GM12878 (cell line): ENCODE measurements around the gene PITPNM1. TPM values are rescaled to one million over a fixed set of nuclear protein-coding genes. Genes with fewer than 3 reads are reported as not detected.

Source experiments
- ATAC-seq: fragments of 200-7000 bp; cut with Tn5 transposase; 3 replicates; pipeline ENCODE4 v1.9.1; 2020; ENCODE audit warnings: mild to moderate bottlenecking, moderate library complexity
- BruUV-seq: library from RNA; stranded (reverse); fragments of 400-500 nt; replicated peaks from 2 replicates; lab custom pipeline; 2021; lab: Mats Ljungman, UMichigan
- CTCF ChIA-PET: fragments of 300-600 bp; sonication (Branson Sonifier 250); formaldehyde crosslinking; extraction: SDS; loops from one replicate; lab custom pipeline; 2021; ENCODE audit warnings: inconsistent platforms; lab: Yijun Ruan, JAX
- POLR2A ChIA-PET: fragments of 350-600 bp; formaldehyde crosslinking; extraction: SDS; loops from one replicate; lab custom pipeline; 2021; ENCODE audit warnings: inconsistent platforms; lab: Charles Lee
- RAD21 ChIA-PET: fragments of 300-600 bp; sonication (Branson Sonifier 250); formaldehyde crosslinking; loops from one replicate; lab custom pipeline; 2023; ENCODE audit warnings: antibody characterized with exemption; ENCODE audit not compliant: unreplicated experiment; lab: Charles Lee
- SMC1A ChIA-PET: fragments of 300-600 bp; sonication (Branson Sonifier 250); formaldehyde crosslinking; loops from one replicate; lab custom pipeline; 2023; ENCODE audit not compliant: unreplicated experiment, uncharacterized antibody; lab: Charles Lee
- DNase-seq: peaks from one replicate; pipeline ENCODE4 v3.0.0-alpha.2; 2011; ENCODE audit warnings: low read depth, low spot score
- FAIRE-seq: peaks from 3 replicates; lab custom pipeline; 2011; peaks lifted over from hg19 to GRCh38; lab: Jason Lieb, UNC
- H2AFZ ChIP-seq: 2 replicates; pipeline ENCODE4 v1.6.0; 2011; ENCODE audit warnings: low read depth, low read length, control low read depth; ENCODE audit not compliant: control insufficient read depth
- H3K27ac ChIP-seq: 2 replicates; pipeline ENCODE4 v1.5.1; 2011; ENCODE audit warnings: control low read depth; ENCODE audit not compliant: control insufficient read depth, insufficient read depth
- H3K27me3 ChIP-seq, 2 experiments: replicated peaks in 1 of 2; 2 replicates each; pipeline versions ENCODE4 v1.6.0 to v1.6.1; 2011; ENCODE audit warnings: low read length in 1 of 2; ENCODE audit not compliant: control insufficient read depth in 2 of 2, insufficient read depth in 2 of 2
- H3K36me3 ChIP-seq, 2 experiments: 2 replicates each; pipeline ENCODE4 v1.5.1; 2011; ENCODE audit warnings: low read length in 1 of 2; ENCODE audit not compliant: control insufficient read depth in 2 of 2, insufficient read depth in 2 of 2
- H3K4me1 ChIP-seq: 2 replicates; pipeline ENCODE4 v1.6.1; 2011; ENCODE audit warnings: mild to moderate bottlenecking, low read length, moderate library complexity, mixed read lengths; ENCODE audit not compliant: control insufficient read depth, insufficient read depth
- H3K4me2 ChIP-seq: 2 replicates; pipeline ENCODE4 v1.6.0; 2011; ENCODE audit warnings: control low read depth; ENCODE audit not compliant: control insufficient read depth, insufficient read depth
- H3K4me3 ChIP-seq: fragments of 200-600 bp; sonication (generic); 2 replicates; pipeline ENCODE4 v1.5.1; 2016
- H3K79me2 ChIP-seq: 2 replicates; pipeline ENCODE4 v1.6.0; 2011; ENCODE audit warnings: low read length; ENCODE audit not compliant: control insufficient read depth, insufficient read depth
- H3K9ac ChIP-seq: 2 replicates; pipeline ENCODE4 v1.8.0; 2011; ENCODE audit warnings: low read length, control low read depth, mixed read lengths; ENCODE audit not compliant: control insufficient read depth, insufficient read depth
- H3K9me3 ChIP-seq: replicated peaks from 3 replicates; pipeline ENCODE4 v1.5.1; 2011; ENCODE audit warnings: mild to moderate bottlenecking, low read length; ENCODE audit not compliant: control insufficient read depth, insufficient read depth
- H4K20me1 ChIP-seq: 2 replicates; pipeline ENCODE4 v1.6.0; 2011; ENCODE audit not compliant: control insufficient read depth, insufficient read depth
- ATF7 ChIP-seq: fragments of 450-650 bp; IDR thresholded peaks from 2 replicates; pipeline ENCODE4 v1.6.1; 2016; ENCODE audit warnings: low read depth, mild to moderate bottlenecking
- CUX1 ChIP-seq: IDR thresholded peaks from 2 replicates; pipeline ENCODE4 v1.6.1; 2012; ENCODE audit warnings: improper control_type of control experiment, low read depth, low read length; ENCODE audit not compliant: insufficient replicate concordance
- EGR1 ChIP-seq, 2 experiments: IDR thresholded peaks; 1 replicate in 1 of 2; 2 replicates in 1 of 2; pipeline ENCODE4 v1.6.1; 2011 to 2012; ENCODE audit warnings: low read depth in 2 of 2, low read length in 2 of 2, borderline replicate concordance in 1 of 2, mild to moderate bottlenecking in 1 of 2, moderate library complexity in 1 of 2
- GATAD2B ChIP-seq: fragments of 450-650 bp; conservative IDR thresholded peaks from 2 replicates; pipeline ENCODE4 v1.6.1; 2017; ENCODE audit warnings: low read depth, mild to moderate bottlenecking, moderate library complexity
- KLF5 ChIP-seq: fragments of 450-650 bp; IDR thresholded peaks from 2 replicates; pipeline ENCODE4 v1.6.1; 2014; ENCODE audit warnings: mild to moderate bottlenecking; ENCODE audit not compliant: partially characterized antibody
- MAX ChIP-seq: IDR thresholded peaks from 2 replicates; pipeline ENCODE4 v1.6.1; 2012; ENCODE audit warnings: low read depth, low read length, improper control_type of control experiment
- NKRF ChIP-seq: fragments of 450-650 bp; conservative IDR thresholded peaks from 2 replicates; pipeline ENCODE4 v1.6.1; 2017; ENCODE audit warnings: mild to moderate bottlenecking, moderate library complexity
- RFX5 ChIP-seq: IDR thresholded peaks from 2 replicates; pipeline ENCODE4 v1.6.1; 2011; ENCODE audit warnings: low read depth, low read length, improper control_type of control experiment
- SIX5 ChIP-seq: IDR thresholded peaks from 2 replicates; pipeline ENCODE4 v1.6.1; 2011; ENCODE audit warnings: mild to moderate bottlenecking, low read depth, low read length, moderate library complexity; ENCODE audit not compliant: severe bottlenecking
- SP1 ChIP-seq: IDR thresholded peaks from one replicate; pipeline ENCODE4 v1.6.1; 2011; ENCODE audit warnings: low read depth, low read length
- TBL1XR1 ChIP-seq: IDR thresholded peaks from 2 replicates; pipeline ENCODE4 v1.6.1; 2012; ENCODE audit warnings: low read depth, low read length, improper control_type of control experiment
- ZBTB33 ChIP-seq: fragments of 450-650 bp; IDR thresholded peaks from 2 replicates; pipeline ENCODE4 v1.6.1; 2017; ENCODE audit warnings: mild to moderate bottlenecking
- WGBS: methylation state at CpG from one replicate; pipeline ENCODE4 v1.1.6; 2016; ENCODE audit warnings: low lambda C conversion rate; ENCODE audit not compliant: insufficient replicate concordance, insufficient coverage; ENCODE audit errors: missing lambda C conversion rate; 5-methylcytosine and 5-hydroxymethylcytosine counted together
- in situ Hi-C: fragments of 300-500 bp; cut with MboI; formaldehyde crosslinking; loops from 9 replicates; pipeline ENCODE4 v1.14.3; 2018; ENCODE audit warnings: mixed read lengths
- intact Hi-C: fragments of 100-400 bp; cut with micrococcal nuclease; formaldehyde crosslinking; loops from one replicate; pipeline ENCODE4 v1.14.2; 2022; ENCODE audit not compliant: unreplicated experiment
- polyA plus RNA-seq, 11 experiments: library from polyadenylated mRNA; depleted of rRNA in 4 of 11; unstranded in 6 of 11; stranded (reverse) in 5 of 11; fragments of >200 nt; fragmentation: Nextera tagmentation in 4 of 11; fragmentation: Illumina TruSeq in 1 of 11; extraction: Ambion mirVana in 4 of 11; extraction: Trizol in 1 of 11; gene quantifications; 1 replicate in 1 of 11; 2 replicates in 10 of 11; pipeline versions ENCODE4 v1.2.1 to v1.2.3, GENCODE V29; 2011 to 2016; ENCODE audit warnings: inconsistent platforms in 2 of 11, missing spikeins in 2 of 11, low read depth in 1 of 11
- total RNA-seq, 4 experiments: library from RNA; depleted of rRNA in 3 of 4; stranded (reverse); fragments of >200 nt in 3 of 4; fragmentation: Illumina TruSeq in 1 of 4; extraction: Trizol in 1 of 4; gene quantifications; 2 replicates each; pipeline versions ENCODE4 v1.2.1 to v1.2.3, GENCODE V29; 2013 to 2021

Gene PITPNM1
- total and polyA plus RNA-seq, 10 of the 15 experiments (the other 5 are each of a cell fraction or from before 2014, with no cell fraction given), result 0.11 to 56.8 (median 16.5) TPM

GRCh38 chr11:67458266-67458665 is 46.9 kb downstream of the PITPNM1 start:
- WGBS, result 96% methylated on average over 18 of the region's 19 CpGs
- POLR2A ChIA-PET, result interaction anchor here (0.6 to 6.3 kb wide), 3 partner anchors 9 to 20 kb away, joined by 5 to 50 read pairs (median 20); partner anchors contain the start of genes PTPRCAP and TMEM134
- DNase-seq (no peak), ATAC-seq (no peak), FAIRE-seq (no peak)
- Histone ChIP-seq H3K9ac (no peak overlapping the region), H3K4me1 (peaks cover 19% of the 10 kb centered on the region), H3K36me3 (no peaks in the 10 kb centered on the region; a peak in 1 of 4 replicates), H3K79me2 (no peaks in the 10 kb centered on the region), H3K9me3 (no peaks in the 10 kb centered on the region), H3K4me2 (no peak overlapping the region), H4K20me1 (no peaks in the 10 kb centered on the region), H3K4me3 (no peak overlapping the region), H2AFZ (no peak overlapping the region), H3K27ac (no peak overlapping the region), H3K27me3 (no peaks in the 10 kb centered on the region)
- intact Hi-C loops (no loop called here), in situ Hi-C loops (no loop called here)
- CTCF ChIA-PET, result no interaction called here
- no TSS peak for BruUV-seq
- RAD21 ChIA-PET, result interaction anchor here (3.3 kb wide), 1 partner anchor 57 kb away, joined by 13 read pairs; the partner anchor contains the start of gene PPP1CA
- SMC1A ChIA-PET, result interaction anchor here (2.2 to 4.0 kb wide), 3 partner anchors 10 to 20 kb away, joined by 7 to 27 read pairs (median 12); partner anchors contain the start of gene PTPRCAP
- no peak for TF ChIP-seq MAX
- no peak for TF ChIP-seq GATAD2B
- TF ChIP-seq ZBTB33, result no peak
- no peak for TF ChIP-seq KLF5
- no peak for TF ChIP-seq SP1
- no peak for TF ChIP-seq TBL1XR1
- no peak for TF ChIP-seq ATF7
- no peak for TF ChIP-seq CUX1
- TF ChIP-seq EGR1 (IDR thresholded peaks at IDR 0.05; ENCODE audit: borderline replicate concordance in 1 of 2, low read depth in 2 of 2, low read length in 2 of 2), result no peak
- TF ChIP-seq NKRF, result no peak
- TF ChIP-seq RFX5, result no peak
- TF ChIP-seq SIX5, result no peak
